ENCODE data around the gene HAPLN1.

Gene HAPLN1

GRCh38 chr5:83720836-83721537 is at the start of gene HAPLN1:
HAPLN1 (minus strand) TSS chr5:83720855; CDS start chr5:83673523, 47,332 bp downstream.
- POLR2A ChIA-PET = no interaction called here
- TF ChIP-seq FOXM1 (IDR thresholded peaks at IDR 0.05; ENCODE audit: borderline replicate concordance) (no peak), LEF1 (IDR thresholded peaks at IDR 0.05; ENCODE audit: borderline replicate concordance) (no peak), FOXK2 (IDR thresholded peaks at IDR 0.05) (no peak), TARDBP (IDR thresholded peaks at IDR 0.05) (no peak), ZNF384 (IDR thresholded peaks at IDR 0.05) (no peak), SP1 (IDR thresholded peaks at IDR 0.05) (no peak), BHLHE40 (IDR thresholded peaks at IDR 0.05; ENCODE audit: borderline replicate concordance) (no peak), CTBP1 (IDR thresholded peaks at IDR 0.05; ENCODE audit: borderline replicate concordance) (no peak), FOXA1 (IDR thresholded peaks at IDR 0.05) (no peak)
- TF ChIP-seq, protein P1, sequence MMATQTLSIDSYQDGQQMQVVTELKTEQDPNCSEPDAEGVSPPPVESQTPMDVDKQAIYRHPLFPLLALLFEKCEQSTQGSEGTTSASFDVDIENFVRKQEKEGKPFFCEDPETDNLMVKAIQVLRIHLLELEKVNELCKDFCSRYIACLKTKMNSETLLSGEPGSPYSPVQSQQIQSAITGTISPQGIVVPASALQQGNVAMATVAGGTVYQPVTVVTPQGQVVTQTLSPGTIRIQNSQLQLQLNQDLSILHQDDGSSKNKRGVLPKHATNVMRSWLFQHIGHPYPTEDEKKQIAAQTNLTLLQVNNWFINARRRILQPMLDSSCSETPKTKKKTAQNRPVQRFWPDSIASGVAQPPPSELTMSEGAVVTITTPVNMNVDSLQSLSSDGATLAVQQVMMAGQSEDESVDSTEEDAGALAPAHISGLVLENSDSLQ (IDR thresholded peaks at IDR 0.05) = no peak
- CTCF ChIA-PET = interaction anchor here (0.6 to 1.4 kb wide), 2 partner anchors 9 to 229 kb away, joined by 3 to 4 read pairs; no protein-coding TSS in a partner anchor
- no peak for DNase-seq (ENCODE audit: extremely low spot score)

- ChIA-PET CTCF (no interaction called here), POLR2A (no interaction called here)
- DNase-seq (ENCODE audit: extremely low spot score) = no peak
- TF ChIP-seq HDGF (IDR thresholded peaks at IDR 0.05; ENCODE audit: borderline replicate concordance) (no peak), ELF4 (IDR thresholded peaks at IDR 0.05) (no peak)
These were observed 46.8 kb upstream of the HAPLN1 start for GRCh38 chr5:83767409-83767992.

- TF ChIP-seq SP1 (IDR thresholded peaks at IDR 0.05) = no peak
- no peak for TF ChIP-seq FOXA1 (IDR thresholded peaks at IDR 0.05)
- no peak for TF ChIP-seq CTBP1 (IDR thresholded peaks at IDR 0.05; ENCODE audit: borderline replicate concordance)
- TF ChIP-seq SUZ12 (IDR thresholded peaks at IDR 0.05) = no peak
- ChIA-PET POLR2A (no interaction called here), CTCF (no interaction called here)
- no peak for DNase-seq (ENCODE audit: extremely low spot score)
These were observed 43.4 kb upstream of the HAPLN1 start for GRCh38 chr5:83764101-83764500.

- ChIA-PET POLR2A (no interaction called here), CTCF (no interaction called here)
- TF ChIP-seq ARNT (IDR thresholded peaks at IDR 0.05) = no peak
- no peak for TF ChIP-seq NFRKB (IDR thresholded peaks at IDR 0.05)
- TF ChIP-seq SUZ12 (IDR thresholded peaks at IDR 0.05) = no peak
- TF ChIP-seq, protein P1 (IDR thresholded peaks at IDR 0.05) = no peak
- TF ChIP-seq LEF1 (IDR thresholded peaks at IDR 0.05; ENCODE audit: borderline replicate concordance) = no peak
- TF ChIP-seq FOXA1 (IDR thresholded peaks at IDR 0.05) = no peak
- TF ChIP-seq ELF4 (IDR thresholded peaks at IDR 0.05) = no peak
- no peak for TF ChIP-seq FOXK2 (IDR thresholded peaks at IDR 0.05)
- no peak for TF ChIP-seq CTBP1 (IDR thresholded peaks at IDR 0.05; ENCODE audit: borderline replicate concordance)
- TF ChIP-seq ZNF384 (IDR thresholded peaks at IDR 0.05) = no peak
- no peak for TF ChIP-seq BHLHE40 (IDR thresholded peaks at IDR 0.05; ENCODE audit: borderline replicate concordance)
- TF ChIP-seq HDGF (IDR thresholded peaks at IDR 0.05; ENCODE audit: borderline replicate concordance) = no peak
- no peak for TF ChIP-seq FOXM1 (IDR thresholded peaks at IDR 0.05; ENCODE audit: borderline replicate concordance)
- no peak for TF ChIP-seq L3MBTL2 (conservative IDR thresholded peaks at IDR 0.05)
These were observed 39.9 kb upstream of the HAPLN1 start for GRCh38 chr5:83760579-83760978.

DNA sequence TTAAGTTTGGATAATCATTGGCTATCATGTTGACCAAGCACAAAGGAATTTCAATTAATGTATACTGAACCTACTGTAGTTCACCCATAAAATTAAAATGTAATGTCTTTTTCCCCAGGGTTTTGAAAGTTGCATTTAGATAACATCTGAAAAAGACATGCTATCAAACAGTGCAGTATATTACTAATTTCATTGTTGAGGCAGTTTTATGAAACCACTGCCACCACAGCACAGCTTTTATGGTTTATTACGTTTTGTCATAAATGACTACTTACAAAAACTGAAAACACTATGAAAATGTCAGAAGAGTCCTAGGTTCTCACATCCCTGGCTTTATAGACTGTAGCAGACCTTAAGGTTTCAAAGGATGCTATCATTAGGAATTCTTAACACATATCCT is 32.0 kb upstream of the HAPLN1 start:
- ChIA-PET POLR2A (no interaction called here), CTCF (no interaction called here)
- DNase-seq (ENCODE audit: extremely low spot score) = no peak
- TF ChIP-seq SP1 (IDR thresholded peaks at IDR 0.05) (no peak), L3MBTL2 (conservative IDR thresholded peaks at IDR 0.05) (no peak), FOXA1 (IDR thresholded peaks at IDR 0.05) (no peak), FOXM1 (IDR thresholded peaks at IDR 0.05; ENCODE audit: borderline replicate concordance) (no peak), BHLHE40 (IDR thresholded peaks at IDR 0.05; ENCODE audit: borderline replicate concordance) (no peak), LEF1 (IDR thresholded peaks at IDR 0.05; ENCODE audit: borderline replicate concordance) (no peak), ELF4 (IDR thresholded peaks at IDR 0.05) (no peak), NFRKB (IDR thresholded peaks at IDR 0.05) (no peak), FOXK2 (IDR thresholded peaks at IDR 0.05) (no peak), SUZ12 (IDR thresholded peaks at IDR 0.05) (no peak), ZNF384 (IDR thresholded peaks at IDR 0.05) (no peak), TARDBP (IDR thresholded peaks at IDR 0.05) (no peak), CTBP1 (IDR thresholded peaks at IDR 0.05; ENCODE audit: borderline replicate concordance) (no peak), ARNT (IDR thresholded peaks at IDR 0.05) (no peak), HDGF (IDR thresholded peaks at IDR 0.05; ENCODE audit: borderline replicate concordance) (no peak)
- TF ChIP-seq, protein P1 (IDR thresholded peaks at IDR 0.05) = no peak

More at GRCh38 chr5:83760579-83760978, 39.9 kb upstream of the HAPLN1 start:
- no peak for DNase-seq (ENCODE audit: extremely low spot score)

- TF ChIP-seq L3MBTL2 (conservative IDR thresholded peaks at IDR 0.05) (no peak), ELF4 (IDR thresholded peaks at IDR 0.05) (no peak), LEF1 (IDR thresholded peaks at IDR 0.05; ENCODE audit: borderline replicate concordance) (no peak), HDGF (IDR thresholded peaks at IDR 0.05; ENCODE audit: borderline replicate concordance) (no peak), SUZ12 (IDR thresholded peaks at IDR 0.05) (no peak)
- CTCF ChIA-PET = no interaction called here
- POLR2A ChIA-PET = no interaction called here
- no peak for DNase-seq (ENCODE audit: extremely low spot score)
These were observed 30.5 kb upstream of the HAPLN1 start for GRCh38 chr5:83751201-83751600.
